CD4-positive, CD25-positive, alpha-beta regulatory T cell (primary cell): ENCODE results near the gene CFAP97D2. TPM values are rescaled to one million over a fixed set of nuclear protein-coding genes. Genes with fewer than 3 reads are reported as not detected.

ENCODE experiments used
- ATAC-seq, 2 donors: fragments of 150-1000 bp; cut with Tn5 transposase; one replicate each; pipeline ENCODE4 v1.10.0; 2021; ENCODE audit warnings: low read depth in 2 of 2, moderate number of reproducible peaks in 2 of 2, moderate library complexity in 1 of 2
- DNase-seq, 3 donors: peaks; one replicate each; pipeline versions ENCODE4 v3.0.0 to v3.0.0-alpha.2; 2012 to 2022; ENCODE audit warnings: mixed read lengths in 1 of 3
- H3K27ac ChIP-seq: one replicate; pipeline ENCODE4 v1.7.0; 2013; ENCODE audit warnings: mild to moderate bottlenecking, low read length; ENCODE audit not compliant: insufficient read depth, poor library complexity, severe bottlenecking
- H3K27me3 ChIP-seq: one replicate; pipeline ENCODE4 v1.7.0; 2013; ENCODE audit warnings: low read length; ENCODE audit not compliant: control insufficient read depth, insufficient read depth
- H3K36me3 ChIP-seq: one replicate; pipeline ENCODE4 v1.7.0; 2013; ENCODE audit warnings: mild to moderate bottlenecking, low read length, moderate library complexity; ENCODE audit not compliant: control insufficient read depth, insufficient read depth
- H3K4me1 ChIP-seq: 2 replicates; pipeline ENCODE4 v1.7.0; 2013; ENCODE audit warnings: mild to moderate bottlenecking, low read length; ENCODE audit not compliant: insufficient read depth, control insufficient read depth, poor library complexity, severe bottlenecking
- H3K4me3 ChIP-seq: one replicate; pipeline ENCODE4 v1.7.0; 2013; ENCODE audit warnings: low read depth, mild to moderate bottlenecking, low read length, moderate library complexity
- H3K9me3 ChIP-seq, 2 experiments: 1 replicate in 1 of 2; 2 replicates in 1 of 2; pipeline ENCODE4 v1.7.0; 2013; ENCODE audit warnings: low read length in 2 of 2, mild to moderate bottlenecking in 1 of 2, moderate library complexity in 1 of 2; ENCODE audit not compliant: control insufficient read depth in 2 of 2
- H3K27ac Mint-ChIP-seq, 3 donors: one replicate each; pipeline ENCODE4 v1.8.0; 2020 to 2022; ENCODE audit warnings: mild to moderate bottlenecking in 3 of 3, mixed read lengths in 3 of 3, moderate library complexity in 2 of 3
- H3K27me3 Mint-ChIP-seq: one replicate; pipeline ENCODE4 v1.8.0; 2022; ENCODE audit warnings: mild to moderate bottlenecking, mixed read lengths
- H3K36me3 Mint-ChIP-seq: one replicate; pipeline ENCODE4 v1.8.0; 2020; ENCODE audit warnings: mixed read lengths
- H3K4me1 Mint-ChIP-seq, 4 donors: one replicate each; pipeline ENCODE4 v1.8.0; 2020 to 2022; ENCODE audit warnings: mixed read lengths in 4 of 4, mild to moderate bottlenecking in 1 of 4
- H3K4me3 Mint-ChIP-seq, 4 donors: one replicate each; pipeline ENCODE4 v1.8.0; 2020 to 2022; ENCODE audit warnings: mild to moderate bottlenecking in 4 of 4, mixed read lengths in 4 of 4, moderate library complexity in 3 of 4
- H3K9me3 Mint-ChIP-seq, 7 donors: one replicate each; pipeline ENCODE4 v1.8.0; 2020 to 2022; ENCODE audit warnings: mixed read lengths in 7 of 7, mild to moderate bottlenecking in 3 of 7, moderate library complexity in 2 of 7
- polyA plus RNA-seq, 4 donors: library from polyadenylated mRNA; unstranded; fragments of 300-500 nt; fragmentation: Illumina TruSeq; gene quantifications; one replicate each; pipeline ENCODE4 v1.2.3, GENCODE V29; 2021
- total RNA-seq: library from RNA; stranded (reverse); gene quantifications from one replicate; pipeline ENCODE4 v1.2.3, GENCODE V29; 2022

CFAP97D2 gene
- total and polyA plus RNA-seq, 5 donors from 2014 or later, result 0.22 to 0.86 TPM; not detected in 3

- Histone ChIP-seq H3K27ac (peak overlapping the region; percentile 96), H3K4me3 (peak overlapping the region; percentile 61), H3K9me3 (no peaks in the 10 kb centered on the region), H3K36me3 (no peaks in the 10 kb centered on the region), H3K4me1 (peaks cover 72% of the 10 kb centered on the region), H3K27me3 (no peaks in the 10 kb centered on the region)
- H3K9me3 Mint-ChIP-seq, result peaks cover 0 to 6% (median 0%) of the 10 kb centered on the region in 7 donors
- peaks cover 4% of the 10 kb centered on the region for H3K27me3 Mint-ChIP-seq
- ATAC-seq (no peak), DNase-seq (no peak)
- H3K4me3 Mint-ChIP-seq, result peak overlapping the region; percentile 72 to 83 (median 80)
- peaks cover 9% of the 10 kb centered on the region for H3K36me3 Mint-ChIP-seq
- peaks cover 23 to 81% (median 62%) of the 10 kb centered on the region in 4 donors for H3K4me1 Mint-ChIP-seq
- peak overlapping the region; percentile 99 to 100 (median 99) for H3K27ac Mint-ChIP-seq
These were observed 28.0 kb upstream of the CFAP97D2 start for GRCh38 chr13:114151031-114151430.

- H3K4me1 Mint-ChIP-seq, result peaks cover 27 to 79% (median 59%) of the 10 kb centered on the region in 4 donors
- peaks cover 9% of the 10 kb centered on the region for H3K36me3 Mint-ChIP-seq
- H3K27me3 Mint-ChIP-seq, result peaks cover 4% of the 10 kb centered on the region
- Histone ChIP-seq H3K27ac (peak overlapping the region; percentile 96), H3K9me3 (no peaks in the 10 kb centered on the region), H3K27me3 (no peaks in the 10 kb centered on the region), H3K4me3 (peak overlapping the region; percentile 61), H3K36me3 (no peaks in the 10 kb centered on the region), H3K4me1 (peaks cover 70% of the 10 kb centered on the region)
- peak in 1 of 2 donors; percentile 9 for ATAC-seq
- peak overlapping the region; percentile 72 to 83 (median 80) for H3K4me3 Mint-ChIP-seq
- H3K27ac Mint-ChIP-seq, result peak overlapping the region; percentile 99 to 100 (median 99)
- DNase-seq, result peak in 2 of 3 donors; percentile 44 to 64
- H3K9me3 Mint-ChIP-seq, result peaks cover 0 to 6% (median 3%) of the 10 kb centered on the region in 7 donors
These were observed 27.3 kb upstream of the CFAP97D2 start for GRCh38 chr13:114151565-114152284.

- H3K27me3 ChIP-seq, result no peaks in the 10 kb centered on the region
- peaks cover 28 to 80% (median 59%) of the 10 kb centered on the region in 4 donors for H3K4me1 Mint-ChIP-seq
- ATAC-seq (no peak), DNase-seq (no peak)
- H3K4me3 Mint-ChIP-seq, result peak overlapping the region in 2 of 4 donors; percentile 58 to 77
- peaks cover 70% of the 10 kb centered on the region for H3K4me1 ChIP-seq
- H3K9me3 Mint-ChIP-seq, result peaks cover 0 to 6% (median 3%) of the 10 kb centered on the region in 7 donors
- no peaks in the 10 kb centered on the region for H3K9me3 ChIP-seq
- peaks cover 4% of the 10 kb centered on the region for H3K27me3 Mint-ChIP-seq
- no peak overlapping the region for H3K4me3 ChIP-seq
- peak overlapping the region; percentile 99 to 100 (median 99) for H3K27ac Mint-ChIP-seq
- H3K27ac ChIP-seq, result peak overlapping the region; percentile 55
- peaks cover 9% of the 10 kb centered on the region for H3K36me3 Mint-ChIP-seq
- H3K36me3 ChIP-seq, result no peaks in the 10 kb centered on the region
These were observed 26.8 kb upstream of the CFAP97D2 start for GRCh38 chr13:114152285-114152645.

GRCh38 chr13:114152831-114153371 is 26.2 kb upstream of the CFAP97D2 start:
- H3K4me1 ChIP-seq, result peaks cover 72% of the 10 kb centered on the region
- H3K27me3 ChIP-seq, result no peaks in the 10 kb centered on the region
- no peak overlapping the region for H3K27ac ChIP-seq

GRCh38 chr13:114153485-114154080 is 25.5 kb upstream of the CFAP97D2 start:
- Mint-ChIP-seq H3K9me3 (peaks cover 0 to 6% (median 3%) of the 10 kb centered on the region in 7 donors), H3K36me3 (peaks cover 5% of the 10 kb centered on the region), H3K27ac (peak overlapping the region; percentile 95 to 100 (median 98)), H3K27me3 (peaks cover 11% of the 10 kb centered on the region), H3K4me3 (peak overlapping the region; percentile 12 to 85 (median 36)), H3K4me1 (peaks cover 21 to 84% (median 63%) of the 10 kb centered on the region in 4 donors)
- Histone ChIP-seq H3K4me1 (peaks cover 71% of the 10 kb centered on the region), H3K9me3 (no peaks in the 10 kb centered on the region), H3K27me3 (no peaks in the 10 kb centered on the region), H3K36me3 (no peaks in the 10 kb centered on the region), H3K4me3 (no peak overlapping the region), H3K27ac (no peak overlapping the region)
- DNase-seq (no peak), ATAC-seq (no peak)

More at GRCh38 chr13:114152831-114153371, 26.2 kb upstream of the CFAP97D2 start:
- peaks cover 7% of the 10 kb centered on the region for H3K27me3 Mint-ChIP-seq
- no peaks in the 10 kb centered on the region for H3K9me3 ChIP-seq
- H3K4me1 Mint-ChIP-seq, result peaks cover 26 to 84% (median 62%) of the 10 kb centered on the region in 4 donors
- peak overlapping the region; percentile 99 to 100 (median 99) for H3K27ac Mint-ChIP-seq
- peaks cover 0 to 6% (median 3%) of the 10 kb centered on the region in 7 donors for H3K9me3 Mint-ChIP-seq
- DNase-seq (no peak), ATAC-seq (no peak)
- no peaks in the 10 kb centered on the region for H3K36me3 ChIP-seq
- H3K4me3 ChIP-seq, result no peak overlapping the region
- H3K36me3 Mint-ChIP-seq, result peaks cover 7% of the 10 kb centered on the region
- H3K4me3 Mint-ChIP-seq, result peak overlapping the region in 3 of 4 donors; percentile 12 to 77 (median 41)

- Mint-ChIP-seq H3K36me3 (peaks cover 5% of the 10 kb centered on the region), H3K27ac (peak overlapping the region; percentile 95 to 100 (median 98)), H3K9me3 (peaks cover 0 to 6% (median 3%) of the 10 kb centered on the region in 7 donors), H3K4me3 (peak overlapping the region in 1 of 4 donors; percentile 85), H3K4me1 (peaks cover 25 to 84% (median 65%) of the 10 kb centered on the region in 4 donors), H3K27me3 (peaks cover 11% of the 10 kb centered on the region)
- H3K36me3 ChIP-seq, result no peaks in the 10 kb centered on the region
- no peaks in the 10 kb centered on the region for H3K27me3 ChIP-seq
- H3K9me3 ChIP-seq, result no peaks in the 10 kb centered on the region
- DNase-seq, result no peak
- peaks cover 62% of the 10 kb centered on the region for H3K4me1 ChIP-seq
- no peak for ATAC-seq
- no peak overlapping the region for H3K4me3 ChIP-seq
- H3K27ac ChIP-seq, result no peak overlapping the region
These were observed 24.6 kb upstream of the CFAP97D2 start for GRCh38 chr13:114154476-114154875.

- H3K27ac Mint-ChIP-seq, result no peak overlapping the region
These were observed 23.7 kb upstream of the CFAP97D2 start for GRCh38 chr13:114155320-114155719.

More at GRCh38 chr13:114155320-114155719, 23.7 kb upstream of the CFAP97D2 start:
- Histone ChIP-seq H3K27me3 (no peaks in the 10 kb centered on the region), H3K36me3 (no peaks in the 10 kb centered on the region), H3K4me1 (peaks cover 57% of the 10 kb centered on the region), H3K4me3 (no peak overlapping the region), H3K9me3 (no peaks in the 10 kb centered on the region), H3K27ac (no peak overlapping the region)
- DNase-seq, result no peak
- ATAC-seq, result no peak
- Mint-ChIP-seq H3K27me3 (peaks cover 11% of the 10 kb centered on the region), H3K9me3 (peaks cover 0 to 6% (median 3%) of the 10 kb centered on the region in 7 donors), H3K4me1 (peaks cover 33 to 84% (median 70%) of the 10 kb centered on the region in 4 donors), H3K36me3 (peaks cover 5% of the 10 kb centered on the region), H3K4me3 (no peak overlapping the region)
